ENCODE measurements around the gene HMCN2.

HMCN2 gene

DNA sequence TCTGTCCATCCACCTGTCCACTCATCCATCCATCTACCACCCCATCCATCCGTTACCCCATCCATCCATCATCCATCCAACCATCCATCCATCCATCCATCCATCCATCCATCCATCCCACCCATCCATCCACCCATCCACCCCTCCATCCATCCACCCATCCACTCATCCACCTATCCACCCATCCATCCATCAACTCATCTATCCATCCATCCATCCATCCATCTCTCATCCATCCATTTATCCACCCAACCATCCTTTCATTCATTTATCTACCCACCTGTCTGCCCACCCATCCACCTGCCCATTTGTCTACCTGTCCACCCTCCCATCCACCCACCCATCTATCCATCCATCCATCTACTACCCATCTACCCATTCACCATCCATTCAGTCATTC lies 95.1 kb downstream of the HMCN2 start:
- Histone ChIP-seq H3K14ac (ENCODE audit: low read length) (no peak overlapping the region), H3K23ac (ENCODE audit: low read depth, low read length, poor library complexity) (no peak overlapping the region), H2BK15ac (ENCODE audit: low read length) (no peak overlapping the region), H3K79me1 (ENCODE audit: low read depth, low read length) (no peaks in the 10 kb centered on the region), H3K9ac (ENCODE audit: low read depth, low read length, poor library complexity) (no peak overlapping the region), H3K4me3 (ENCODE audit: low read length in 2 of 2) (no peak overlapping the region), H2AK5ac (ENCODE audit: low read depth, low read length) (no peak overlapping the region), H3K36me3 (replicated peaks in 1 of 2; ENCODE audit: control insufficient read depth in 2 of 2, insufficient read depth in 2 of 2, low read length in 2 of 2) (no peaks in the 10 kb centered on the region), H3K27ac (replicated peaks; ENCODE audit: low read length) (no peak overlapping the region), H3K9me3 (replicated peaks in 1 of 2; ENCODE audit: control insufficient read depth in 2 of 2, insufficient read depth in 1 of 2, low read depth in 1 of 2, low read length in 2 of 2) (no peaks in the 10 kb centered on the region), H3K27me3 (ENCODE audit: control insufficient read depth in 3 of 3, insufficient read depth in 3 of 3, low read depth in 1 of 3, low read length in 3 of 3) (no peaks in the 10 kb centered on the region), H3K4me1 (ENCODE audit: control insufficient read depth in 2 of 2, insufficient read depth in 1 of 2, low read depth in 1 of 2, low read length in 2 of 2) (no peaks in the 10 kb centered on the region), H2BK12ac (ENCODE audit: low read length) (no peak overlapping the region), H3K4ac (ENCODE audit: low read length) (no peak overlapping the region), H2BK120ac (ENCODE audit: low read depth, low read length) (no peak overlapping the region), H2AFZ (ENCODE audit: low read length) (no peak overlapping the region), H4K91ac (ENCODE audit: low read depth, low read length, poor library complexity) (no peak overlapping the region), H3K4me2 (ENCODE audit: insufficient read depth, low read length, poor library complexity, severe bottlenecking) (no peak overlapping the region), H3K18ac (ENCODE audit: low read length) (no peak overlapping the region), H4K8ac (ENCODE audit: low read depth, low read length) (no peak overlapping the region), H2BK5ac (ENCODE audit: low read length) (no peak overlapping the region)
- WGBS, 2 donors (ENCODE audit: extremely low coverage in 2 of 2, insufficient read length in 2 of 2, insufficient replicate concordance in 1 of 2) = 100% methylated on average over 1 of the region's 1 CpG
- no peak for DNase-seq (ENCODE audit: low spot score)

DNA sequence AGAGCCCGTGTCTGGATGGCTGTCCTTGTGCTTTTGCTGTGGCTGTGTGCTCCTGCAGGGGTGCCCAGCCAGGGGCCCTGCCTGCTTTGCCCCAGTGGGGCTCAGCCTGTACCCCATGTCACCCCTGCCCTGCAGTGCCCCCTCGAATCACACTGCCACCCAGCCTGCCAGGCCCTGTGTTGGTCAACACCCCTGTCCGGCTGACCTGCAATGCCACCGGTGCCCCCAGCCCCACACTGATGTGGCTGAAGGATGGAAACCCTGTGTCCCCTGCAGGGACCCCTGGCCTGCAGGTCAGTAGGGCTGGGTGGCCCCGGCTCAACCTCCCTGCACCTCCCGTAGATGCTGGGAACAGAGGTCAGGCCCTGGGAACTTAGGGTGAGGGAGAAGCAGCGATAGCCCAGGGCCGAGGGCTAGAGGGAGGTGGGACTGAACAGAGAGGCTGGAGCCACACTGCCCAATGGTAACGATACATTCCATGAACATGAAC lies 96.4 kb downstream of the HMCN2 start:
- no peak overlapping the region for H2AFZ ChIP-seq (ENCODE audit: low read length)
- no CpG with 5 or more reads among the region's 9 CpGs for WGBS, 2 donors (ENCODE audit: extremely low coverage in 2 of 2, insufficient read length in 2 of 2, insufficient replicate concordance in 1 of 2)
- no peak for DNase-seq (ENCODE audit: low spot score)

DNA sequence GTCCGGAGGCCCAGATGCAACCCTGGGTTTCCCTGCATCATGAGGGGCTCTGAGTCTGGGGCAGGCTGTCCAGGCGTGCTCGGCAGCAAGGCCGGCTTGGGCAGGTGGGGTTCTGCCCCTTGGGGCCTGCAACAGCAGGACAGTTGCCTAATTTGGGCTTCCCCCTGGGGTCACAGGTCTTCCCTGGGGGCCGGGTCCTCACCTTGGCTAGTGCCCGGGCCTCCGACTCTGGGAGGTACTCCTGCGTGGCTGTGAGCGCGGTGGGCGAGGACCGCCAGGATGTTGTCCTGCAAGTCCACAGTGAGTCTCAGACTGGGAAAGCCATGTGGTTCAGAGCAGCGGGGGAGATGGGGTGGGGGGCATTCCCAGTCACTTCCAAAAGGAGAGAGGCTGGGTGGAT lies 97.1 kb downstream of the HMCN2 start:
- no peak overlapping the region for H2BK5ac ChIP-seq (ENCODE audit: low read length)
- no peaks in the 10 kb centered on the region for H3K9me3 ChIP-seq (replicated peaks in 1 of 2; ENCODE audit: control insufficient read depth in 2 of 2, insufficient read depth in 1 of 2, low read depth in 1 of 2, low read length in 2 of 2)
- H3K4me2 ChIP-seq (ENCODE audit: insufficient read depth, low read length, poor library complexity, severe bottlenecking) = no peak overlapping the region
- no peak overlapping the region for H2AFZ ChIP-seq (ENCODE audit: low read length)
- WGBS, 2 donors (ENCODE audit: extremely low coverage in 2 of 2, insufficient read length in 2 of 2, insufficient replicate concordance in 1 of 2) = no CpG with 5 or more reads among the region's 13 CpGs
- H4K91ac ChIP-seq (ENCODE audit: low read depth, low read length, poor library complexity) = no peak overlapping the region
- H2BK120ac ChIP-seq (ENCODE audit: low read depth, low read length) = no peak overlapping the region
- peak overlapping the region; percentile 43 for H3K23ac ChIP-seq (ENCODE audit: low read depth, low read length, poor library complexity)
- no peak overlapping the region for H4K8ac ChIP-seq (ENCODE audit: low read depth, low read length)
- no peak overlapping the region for H3K4me3 ChIP-seq (ENCODE audit: low read length in 2 of 2)
- peak overlapping the region; percentile 88 for H2AK5ac ChIP-seq (ENCODE audit: low read depth, low read length)
- no peak overlapping the region for H3K9ac ChIP-seq (ENCODE audit: low read depth, low read length, poor library complexity)
- no peak overlapping the region for H2BK12ac ChIP-seq (ENCODE audit: low read length)
- no peak overlapping the region for H3K4ac ChIP-seq (ENCODE audit: low read length)
- peak overlapping the region; percentile 35 for H3K18ac ChIP-seq (ENCODE audit: low read length)
- H3K4me1 ChIP-seq (ENCODE audit: control insufficient read depth in 2 of 2, insufficient read depth in 1 of 2, low read depth in 1 of 2, low read length in 2 of 2) = no peaks in the 10 kb centered on the region
- peaks cover 0 to 1% (median 0%) of the 10 kb centered on the region in 3 experiments for H3K27me3 ChIP-seq (ENCODE audit: control insufficient read depth in 3 of 3, insufficient read depth in 3 of 3, low read depth in 1 of 3, low read length in 3 of 3)
- H2BK15ac ChIP-seq (ENCODE audit: low read length) = peak overlapping the region; percentile 74
- no peak for DNase-seq (ENCODE audit: low spot score)
- peak overlapping the region; percentile 82 for H3K14ac ChIP-seq (ENCODE audit: low read length)
- H3K79me1 ChIP-seq (ENCODE audit: low read depth, low read length) = no peaks in the 10 kb centered on the region
- H3K27ac ChIP-seq (replicated peaks; ENCODE audit: low read length) = no peak overlapping the region
- no peaks in the 10 kb centered on the region for H3K36me3 ChIP-seq (replicated peaks in 1 of 2; ENCODE audit: control insufficient read depth in 2 of 2, insufficient read depth in 2 of 2, low read length in 2 of 2)

More for the DNA sequence above, 96.4 kb downstream of the HMCN2 start:
- Histone ChIP-seq H2BK12ac (ENCODE audit: low read length) (no peak overlapping the region), H4K91ac (ENCODE audit: low read depth, low read length, poor library complexity) (no peak overlapping the region), H2BK120ac (ENCODE audit: low read depth, low read length) (no peak overlapping the region), H3K4me1 (ENCODE audit: control insufficient read depth in 2 of 2, insufficient read depth in 1 of 2, low read depth in 1 of 2, low read length in 2 of 2) (no peaks in the 10 kb centered on the region), H3K23ac (ENCODE audit: low read depth, low read length, poor library complexity) (peak overlapping the region; percentile 39), H3K9me3 (replicated peaks in 1 of 2; ENCODE audit: control insufficient read depth in 2 of 2, insufficient read depth in 1 of 2, low read depth in 1 of 2, low read length in 2 of 2) (no peaks in the 10 kb centered on the region), H3K79me1 (ENCODE audit: low read depth, low read length) (no peaks in the 10 kb centered on the region), H3K14ac (ENCODE audit: low read length) (no peak overlapping the region), H3K4me3 (ENCODE audit: low read length in 2 of 2) (no peak overlapping the region), H2BK5ac (ENCODE audit: low read length) (peak overlapping the region; percentile 68), H3K27ac (replicated peaks; ENCODE audit: low read length) (no peak overlapping the region), H3K18ac (ENCODE audit: low read length) (peak overlapping the region; percentile 72), H4K8ac (ENCODE audit: low read depth, low read length) (no peak overlapping the region), H3K27me3 (ENCODE audit: control insufficient read depth in 3 of 3, insufficient read depth in 3 of 3, low read depth in 1 of 3, low read length in 3 of 3) (peaks cover 0 to 1% (median 0%) of the 10 kb centered on the region in 3 experiments), H2BK15ac (ENCODE audit: low read length) (no peak overlapping the region), H3K4me2 (ENCODE audit: insufficient read depth, low read length, poor library complexity, severe bottlenecking) (no peak overlapping the region), H3K4ac (ENCODE audit: low read length) (peak overlapping the region; percentile 92), H3K36me3 (replicated peaks in 1 of 2; ENCODE audit: control insufficient read depth in 2 of 2, insufficient read depth in 2 of 2, low read length in 2 of 2) (no peaks in the 10 kb centered on the region), H3K9ac (ENCODE audit: low read depth, low read length, poor library complexity) (no peak overlapping the region), H2AK5ac (ENCODE audit: low read depth, low read length) (no peak overlapping the region)

DNA sequence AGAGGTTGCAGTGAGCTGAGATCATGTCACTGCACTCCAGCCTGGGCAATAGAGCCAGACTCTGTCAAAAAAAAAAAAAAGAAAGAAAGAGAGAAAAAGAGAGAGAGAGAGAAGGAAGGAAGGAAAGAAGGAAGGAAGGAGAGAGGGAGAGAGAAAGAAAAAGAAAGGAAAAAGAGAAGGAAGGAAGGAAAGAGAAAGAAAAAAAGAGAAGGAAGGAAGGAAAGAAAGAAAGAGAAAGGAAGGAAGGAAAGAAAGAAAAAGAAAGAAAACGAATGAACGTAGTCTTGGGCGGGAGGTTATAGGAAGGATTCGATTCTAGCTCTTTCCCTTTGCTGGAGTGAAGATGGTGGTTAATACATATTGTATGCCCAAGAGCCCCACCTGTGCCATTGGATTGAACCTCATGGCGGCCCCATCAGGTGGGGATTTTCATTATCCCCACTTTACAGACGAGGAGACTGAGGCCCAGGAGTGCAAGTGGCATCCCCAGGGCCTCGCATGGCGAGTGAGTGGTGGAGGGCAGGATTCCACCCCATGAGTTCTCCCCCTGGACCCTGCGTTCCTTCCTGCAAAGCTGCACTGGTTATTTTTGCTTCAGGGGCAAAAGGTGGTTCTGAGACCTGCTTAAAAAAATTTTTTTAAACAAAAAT lies 98.3 kb downstream of the HMCN2 start:
- H2AK5ac ChIP-seq (ENCODE audit: low read depth, low read length) = no peak overlapping the region
- no peaks in the 10 kb centered on the region for H3K4me1 ChIP-seq (ENCODE audit: control insufficient read depth in 2 of 2, insufficient read depth in 1 of 2, low read depth in 1 of 2, low read length in 2 of 2)
- H3K9me3 ChIP-seq (replicated peaks in 1 of 2; ENCODE audit: control insufficient read depth in 2 of 2, insufficient read depth in 1 of 2, low read depth in 1 of 2, low read length in 2 of 2) = no peaks in the 10 kb centered on the region
- no peak overlapping the region for H3K4ac ChIP-seq (ENCODE audit: low read length)
- H3K27ac ChIP-seq (replicated peaks; ENCODE audit: low read length) = no peak overlapping the region
- H3K18ac ChIP-seq (ENCODE audit: low read length) = no peak overlapping the region
- H2BK12ac ChIP-seq (ENCODE audit: low read length) = no peak overlapping the region
- no peak overlapping the region for H3K23ac ChIP-seq (ENCODE audit: low read depth, low read length, poor library complexity)
- 100% methylated on average over 3 of the region's 9 CpGs; no CpG with 5 or more reads in 1 of the 2 donors for WGBS, 2 donors (ENCODE audit: extremely low coverage in 2 of 2, insufficient read length in 2 of 2, insufficient replicate concordance in 1 of 2)
- H3K79me1 ChIP-seq (ENCODE audit: low read depth, low read length) = no peaks in the 10 kb centered on the region
- no peak overlapping the region for H2BK5ac ChIP-seq (ENCODE audit: low read length)
- peaks cover 0 to 1% (median 0%) of the 10 kb centered on the region in 3 experiments for H3K27me3 ChIP-seq (ENCODE audit: control insufficient read depth in 3 of 3, insufficient read depth in 3 of 3, low read depth in 1 of 3, low read length in 3 of 3)
- no peaks in the 10 kb centered on the region for H3K36me3 ChIP-seq (replicated peaks in 1 of 2; ENCODE audit: control insufficient read depth in 2 of 2, insufficient read depth in 2 of 2, low read length in 2 of 2)
- H2BK15ac ChIP-seq (ENCODE audit: low read length) = no peak overlapping the region
- no peak overlapping the region for H2BK120ac ChIP-seq (ENCODE audit: low read depth, low read length)
- H3K4me3 ChIP-seq (ENCODE audit: low read length in 2 of 2) = no peak overlapping the region
- DNase-seq (ENCODE audit: low spot score) = no peak
- no peak overlapping the region for H3K14ac ChIP-seq (ENCODE audit: low read length)
- no peak overlapping the region for H3K9ac ChIP-seq (ENCODE audit: low read depth, low read length, poor library complexity)
- H2AFZ ChIP-seq (ENCODE audit: low read length) = no peak overlapping the region
- H4K8ac ChIP-seq (ENCODE audit: low read depth, low read length) = no peak overlapping the region
- H4K91ac ChIP-seq (ENCODE audit: low read depth, low read length, poor library complexity) = no peak overlapping the region
- no peak overlapping the region for H3K4me2 ChIP-seq (ENCODE audit: insufficient read depth, low read length, poor library complexity, severe bottlenecking)
